ENCODE measurements around the gene CETN1.

DNA sequence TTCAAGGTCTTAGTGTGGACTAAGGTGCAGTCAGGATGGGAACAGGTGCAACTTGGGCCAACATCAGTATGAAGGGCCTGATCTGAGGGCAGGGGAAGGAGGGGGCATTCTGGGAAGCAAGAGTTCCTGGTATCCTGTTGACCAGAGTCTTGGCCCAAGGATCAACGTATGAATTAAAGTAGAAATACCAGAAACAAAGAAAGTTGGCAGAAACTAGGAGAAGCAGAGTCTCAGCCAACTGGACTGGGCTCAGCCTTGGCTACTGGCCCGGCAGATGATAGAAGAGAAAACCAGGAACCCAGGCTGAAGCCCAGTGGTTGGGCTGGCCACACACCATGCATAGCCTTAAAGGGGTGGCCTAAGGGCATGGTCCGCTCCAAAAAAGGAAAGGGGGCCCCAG, 2.3 kb downstream of the CETN1 start:
- TF ChIP-seq EZH2 (conservative IDR thresholded peaks at IDR 0.05; ENCODE audit: low read depth, low read length) = no peak
- TF ChIP-seq ZNF75D (CRISPR knock-in tag; IDR thresholded peaks at IDR 0.05; ENCODE audit: borderline replicate concordance) = no peak

Data from HepG2 (cell line).